Omental fat pad (tissue), 4 donors: ENCODE measurements around the gene CORO2A. TPM values are rescaled to one million over a fixed set of nuclear protein-coding genes. Genes with fewer than 3 reads are reported as not detected.

Experiments used
- ATAC-seq: fragments of 150-250 bp; one replicate; pipeline ENCODE4 v1.9.1; 2016; ENCODE audit warnings: mild to moderate bottlenecking, moderate library complexity; ENCODE audit not compliant: low FRiP score
- DNase-seq: peaks from one replicate; pipeline ENCODE4 v3.0.0-alpha.2; 2019; ENCODE audit warnings: low spot score
- CTCF ChIP-seq, 3 donors: fragments of 450-650 bp; IDR thresholded peaks; one replicate each; pipeline ENCODE4 v1.5.1; 2016 to 2017; ENCODE audit warnings: antibody characterized with exemption in 3 of 3, mild to moderate bottlenecking in 3 of 3, moderate library complexity in 2 of 3
- total RNA-seq, 4 donors: library from RNA; depleted of rRNA; stranded (reverse); fragments of >200 nt; gene quantifications; one replicate each; pipeline ENCODE4 v1.1.0, GENCODE V29; 2016

Gene CORO2A
- total RNA-seq, 4 donors from 2014 or later, result 0.56 to 4.4 (median 2.9) TPM

- DNase-seq (no peak), ATAC-seq (no peak)
- TF ChIP-seq CTCF (IDR thresholded peaks at IDR 0.05), result no peak
Measured at GRCh38 chr9:98220911-98221310, 28.5 kb upstream of the CORO2A start.

- DNase-seq (no peak), ATAC-seq (no peak)
- TF ChIP-seq CTCF (IDR thresholded peaks at IDR 0.05), result no peak
Measured at GRCh38 chr9:98219794-98220370, 27.4 kb upstream of the CORO2A start.

- DNase-seq (no peak), ATAC-seq (no peak)
- TF ChIP-seq CTCF (IDR thresholded peaks at IDR 0.05), result no peak
Measured at GRCh38 chr9:98219364-98219716, 26.9 kb upstream of the CORO2A start.

GRCh38 chr9:98218562-98219363 is 26.3 kb upstream of the CORO2A start:
- no peak for TF ChIP-seq CTCF (IDR thresholded peaks at IDR 0.05)
- DNase-seq, result no peak
- ATAC-seq, result no peak

GRCh38 chr9:98217255-98217654 is 24.8 kb upstream of the CORO2A start:
- TF ChIP-seq CTCF (IDR thresholded peaks at IDR 0.05), result no peak
- no peak for DNase-seq
- ATAC-seq, result no peak

GRCh38 chr9:98216391-98216790 is 24.0 kb upstream of the CORO2A start:
- TF ChIP-seq CTCF (IDR thresholded peaks at IDR 0.05), result no peak
- DNase-seq, result no peak
- no peak for ATAC-seq

- no peak for TF ChIP-seq CTCF (IDR thresholded peaks at IDR 0.05)
- no peak for ATAC-seq
- DNase-seq, result no peak
Measured at GRCh38 chr9:98215821-98216220, 23.4 kb upstream of the CORO2A start.
